Ovary (tissue), 9 donors: ENCODE measurements around the gene SREBF2. TPM values are rescaled to one million over a fixed set of nuclear protein-coding genes. Genes with fewer than 3 reads are reported as not detected.

ENCODE experiments used
- DNase-seq, 5 donors: peaks; one replicate each; pipeline ENCODE4 v3.0.0-alpha.2; 2019 to 2020
- H3K27ac ChIP-seq, 2 donors: fragments of 200-600 bp; one replicate each; pipeline versions ENCODE4 v1.5.1 to v1.8.0; 2019 to 2022
- H3K27me3 ChIP-seq: fragments of 200-600 bp; one replicate; pipeline ENCODE4 v1.8.0; 2022
- H3K36me3 ChIP-seq: fragments of 200-600 bp; sonication (generic); one replicate; pipeline ENCODE4 v1.5.1; 2019
- H3K4me1 ChIP-seq: one replicate; pipeline ENCODE4 v1.8.1; 2013; ENCODE audit warnings: mild to moderate bottlenecking, moderate library complexity; ENCODE audit not compliant: insufficient read depth
- H3K4me3 ChIP-seq: fragments of 200-600 bp; sonication (generic); one replicate; pipeline ENCODE4 v1.5.1; 2017
- H3K9me3 ChIP-seq, 2 donors: fragments of 200-600 bp in 1 of 2; sonication (generic) in 1 of 2; one replicate each; pipeline versions ENCODE4 v1.5.1 to v1.8.1; 2013 to 2019; ENCODE audit warnings: mild to moderate bottlenecking in 1 of 2, moderate library complexity in 1 of 2
- CTCF ChIP-seq, 3 donors: fragments of 450-650 bp in 2 of 3; fragments of 200-600 bp in 1 of 3; IDR thresholded peaks; one replicate each; pipeline versions ENCODE4 v1.5.1 to v1.8.0; 2016 to 2022; ENCODE audit warnings: antibody characterized with exemption in 3 of 3, mild to moderate bottlenecking in 1 of 3
- EP300 ChIP-seq: sonication (generic); formaldehyde crosslinking; IDR thresholded peaks from one replicate; pipeline ENCODE4 v1.6.1; 2017; ENCODE audit warnings: antibody characterized with exemption
- POLR2A ChIP-seq: fragments of 450-650 bp; IDR thresholded peaks from one replicate; pipeline ENCODE4 v1.6.1; 2017; ENCODE audit warnings: antibody characterized with exemption, mild to moderate bottlenecking, moderate library complexity
- WGBS, 3 donors: extraction: QIAGEN DNeasy Blood & Tissue Kit in 1 of 3; methylation state at CpG; one replicate each; pipeline versions ENCODE4 v1.1.5 to v1.1.7; 2013 to 2017; 5-methylcytosine and 5-hydroxymethylcytosine counted together
- intact Hi-C, 4 donors: fragments of 100-400 bp; cut with DNase I; formaldehyde crosslinking; loops; one replicate each; pipeline versions ENCODE4 v1.11.0 to v1.15.1; 2022 to 2023
- polyA plus RNA-seq, 2 donors: library from polyadenylated mRNA; stranded (reverse); fragments of 200-250 nt in 1 of 2; fragments of 350-450 nt in 1 of 2; fragmentation: Illumina TruSeq in 1 of 2; extraction: RNeasy Lipid Tissue Mini Kit (QIAGEN cat#74804) in 1 of 2; gene quantifications; one replicate each; pipeline ENCODE4 v1.2.3, GENCODE V29; 2013 to 2014
- total RNA-seq, 7 donors: library from RNA; depleted of rRNA in 2 of 7; stranded (reverse); fragments of >200 nt in 2 of 7; fragmentation: NEBNext Ultra II Directional in 3 of 7; extraction: Animal tissue kit (Norgen Biotek cat#: 25700) in 3 of 7; gene quantifications; one replicate each; pipeline versions ENCODE4 v1.1.0 to v1.2.4, GENCODE V29; 2016 to 2023
- donor health status: DM: no; HTN: no; CAD: no; lungs with moderate emphysema.
- donor health status: DM: no; HTN: no; CAD: no.
- donor health status: Bipolar disorder and iron deficiency.
- donor health status: DM: yes; HTN: yes; CAD: no.
- donor health status: DM: no; HTN: no; CAD: no.
- donor health status: DM: yes; HTN: yes; CAD: no.

Gene SREBF2
- total and polyA plus RNA-seq, 9 donors: 29.2 to 215 (median 74.1) TPM

- 50 to 58% (median 55%) methylated on average over 13 of the region's 13 CpGs for WGBS, 3 donors
- peak; percentile 78 to 89 (median 87) for DNase-seq
- Histone ChIP-seq H3K4me1 (peaks cover 3% of the 10 kb centered on the region), H3K4me3 (no peak overlapping the region), H3K36me3 (no peaks in the 10 kb centered on the region), H3K27ac (no peak overlapping the region), H3K9me3 (no peaks in the 10 kb centered on the region), H3K27me3 (no peaks in the 10 kb centered on the region)
- intact Hi-C loops: loop anchor here (2.0 to 10.0 kb wide), 4 partner anchors 116 to 244 kb away; partner anchors contain the start of gene MEI1 (in 2 of the 4)
- TF ChIP-seq CTCF (IDR thresholded peaks at IDR 0.05) (peak; percentile 77 to 95 (median 92)), POLR2A (no peak), EP300 (no peak)
Measured at GRCh38 chr22:41940832-41941765, 108.2 kb downstream of the SREBF2 start.

GRCh38 chr22:41943661-41944209 lies 110.8 kb downstream of the SREBF2 start:
- DNase-seq: no peak
- no peaks in the 10 kb centered on the region for H3K27me3 ChIP-seq
- H3K4me3 ChIP-seq: no peak overlapping the region
- no peak for TF ChIP-seq CTCF (IDR thresholded peaks at IDR 0.05)
- TF ChIP-seq POLR2A: no peak
- no peak for TF ChIP-seq EP300
- H3K4me1 ChIP-seq: peaks cover 4% of the 10 kb centered on the region
- H3K9me3 ChIP-seq: no peaks in the 10 kb centered on the region
- WGBS, 3 donors: 77 to 83% (median 81%) methylated on average over 9 of the region's 9 CpGs
- H3K36me3 ChIP-seq: no peaks in the 10 kb centered on the region
- H3K27ac ChIP-seq: no peak overlapping the region
- intact Hi-C loops: loop anchor here in 3 of 4 donors (5.0 to 10.0 kb wide), 3 partner anchors 119 to 246 kb away; partner anchors contain the start of gene MEI1 (in 2 of the 3)

GRCh38 chr22:41946629-41947423 lies 113.9 kb downstream of the SREBF2 start, which contains the start of gene CENPM:
TSS of gene CENPM (minus strand) at chr22:41947152. CDS start at chr22:41947076, 76 bp downstream.
- TF ChIP-seq CTCF (IDR thresholded peaks at IDR 0.05) (no peak), EP300 (no peak), POLR2A (no peak)
- peak; percentile 84 to 93 (median 89) for DNase-seq
- Histone ChIP-seq H3K4me1 (peaks cover 4% of the 10 kb centered on the region), H3K4me3 (peak within 1 kb of the TSS; percentile 76), H3K27me3 (no peaks in the 10 kb centered on the region), H3K9me3 (no peaks in the 10 kb centered on the region), H3K27ac (no peak within 1 kb of the TSS), H3K36me3 (no peaks in the 10 kb centered on the region)
- intact Hi-C loops: loop anchor here in 2 of 4 donors (10.0 kb wide), 1 partner anchor 122 kb away; no protein-coding TSS in a partner anchor
- WGBS, 3 donors: 1 to 2% (median 2%) methylated on average over 50 to 56 of the region's 56 CpGs
